HG03060 (cell line): ENCODE data around the gene APLP2.
"Not testable (repeated sequence)": the region's sequence is repeated elsewhere in the genome, so short reads cannot be mapped to it uniquely, and the experiment has no call there.

Experiments used
- ATAC-seq: cut with Tn5 transposase; IDR thresholded peaks from one replicate; pipeline ENCODE4 v1.9.1; 2021; ENCODE audit warnings: low read depth, moderate number of reproducible peaks; ENCODE audit not compliant: unreplicated experiment

APLP2 gene

GRCh38 chr11:130187096-130187495 is 117.4 kb downstream of the APLP2 start:
- no peak for ATAC-seq

GRCh38 chr11:130188047-130188446 is 118.4 kb downstream of the APLP2 start:
- ATAC-seq: no peak

DNA sequence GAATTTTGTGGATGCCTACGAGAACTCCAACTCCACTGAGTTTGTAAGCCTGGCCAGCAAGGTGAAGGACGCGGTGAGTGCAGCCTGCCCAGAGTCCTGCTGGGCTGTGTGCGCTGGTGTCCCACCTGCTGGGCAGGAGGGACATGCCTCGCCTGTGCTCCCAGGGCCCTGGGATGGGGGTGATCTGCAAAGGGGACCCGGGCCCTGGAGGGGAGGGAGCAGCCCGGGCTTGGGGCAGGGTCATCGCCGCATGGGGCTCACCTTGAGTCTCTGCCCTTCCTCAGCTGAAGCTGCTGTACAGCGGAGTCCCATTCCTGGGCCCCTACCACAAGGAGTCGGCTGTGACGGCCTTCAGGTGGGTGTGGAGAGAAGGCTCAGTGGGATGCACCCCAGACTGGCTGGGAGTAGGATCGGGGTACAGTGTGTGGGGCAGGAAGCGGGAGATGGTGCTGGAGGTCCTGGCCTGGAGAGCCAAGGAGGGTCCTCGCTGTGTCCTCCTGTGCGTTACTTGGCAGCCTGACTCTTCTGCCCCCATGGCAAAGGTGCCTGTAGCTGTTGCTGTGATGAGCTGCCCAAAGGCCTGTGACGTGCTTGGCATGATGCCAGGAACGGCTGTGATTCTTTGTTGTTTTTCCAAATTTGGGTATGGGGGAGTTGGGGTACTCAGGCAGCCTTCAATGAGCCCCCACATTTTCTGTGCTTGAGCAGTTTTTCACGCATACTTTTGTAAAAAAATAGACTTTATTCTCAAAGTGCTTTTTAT is 119.1 kb downstream of the APLP2 start:
- ATAC-seq: no peak

DNA sequence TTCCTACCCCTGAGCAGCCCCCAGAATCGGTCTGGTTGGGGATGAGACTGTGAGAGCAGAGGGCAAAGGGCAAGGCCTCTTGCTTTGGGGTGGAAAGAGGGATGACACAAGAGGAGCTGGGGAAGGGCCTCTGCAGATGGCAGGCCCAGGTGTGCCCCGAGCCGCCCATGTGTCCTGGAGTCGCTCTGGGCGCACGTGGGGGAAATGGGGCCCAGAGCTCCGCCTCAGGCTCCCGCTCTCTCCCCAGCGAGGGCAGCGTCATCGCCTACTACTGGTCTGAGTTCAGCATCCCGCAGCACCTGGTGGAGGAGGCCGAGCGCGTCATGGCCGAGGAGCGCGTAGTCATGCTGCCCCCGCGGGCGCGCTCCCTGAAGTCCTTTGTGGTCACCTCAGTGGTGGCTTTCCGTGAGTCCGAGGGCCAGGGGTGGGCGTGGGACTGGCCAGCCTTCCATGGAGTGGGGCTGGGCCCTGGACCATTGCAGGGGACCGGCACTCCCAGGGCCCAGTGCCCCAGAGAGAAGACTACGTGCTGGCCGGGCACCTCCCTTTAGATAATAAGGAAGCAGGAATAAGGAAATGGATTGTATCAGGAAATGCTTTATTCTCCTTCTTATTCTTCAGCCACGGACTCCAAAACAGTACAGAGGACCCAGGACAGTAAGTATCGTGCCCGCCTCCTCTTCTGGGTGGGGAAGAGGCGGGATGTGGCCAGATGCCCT is 120.0 kb downstream of the APLP2 start:
- no peak for ATAC-seq

GRCh38 chr11:130190371-130190881 is 120.7 kb downstream of the APLP2 start:
- no peak for ATAC-seq

DNA sequence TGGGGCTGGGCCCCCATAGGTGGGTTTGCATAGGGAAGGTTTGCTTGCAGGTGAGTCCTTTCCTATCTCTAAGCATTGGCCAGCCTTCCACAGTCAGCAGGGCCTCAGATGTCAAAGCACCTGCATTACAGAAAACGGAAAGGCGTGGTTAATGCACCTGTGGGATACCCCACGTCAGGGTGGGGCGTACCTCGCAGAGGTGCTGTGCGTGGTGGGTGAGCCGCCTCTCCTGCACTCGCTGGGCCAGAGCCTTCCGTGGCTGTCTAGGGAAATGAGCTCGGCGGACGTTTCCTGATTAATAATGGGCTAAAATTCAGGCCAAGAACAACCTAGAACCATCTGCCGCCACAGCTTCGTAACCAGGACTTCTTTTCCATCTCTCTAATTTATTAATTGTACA is 122.2 kb downstream of the APLP2 start:
- ATAC-seq: no peak

GRCh38 chr11:130192845-130193267 is 123.2 kb downstream of the APLP2 start:
- ATAC-seq: no peak

- ATAC-seq: not testable (repeated sequence)
These were observed 123.9 kb downstream of the APLP2 start for GRCh38 chr11:130193551-130193950.
